GM18517 (cell line): ENCODE measurements around the gene NUAK2.
"Not testable (repeated sequence)": the region's sequence is repeated elsewhere in the genome, so short reads cannot be mapped to it uniquely, and the experiment has no call there.

Experiments
- ATAC-seq: cut with Tn5 transposase; IDR thresholded peaks from one replicate; pipeline ENCODE4 v1.9.1; 2021; ENCODE audit warnings: mild to moderate bottlenecking, moderate library complexity; ENCODE audit not compliant: unreplicated experiment

The NUAK2 gene

DNA sequence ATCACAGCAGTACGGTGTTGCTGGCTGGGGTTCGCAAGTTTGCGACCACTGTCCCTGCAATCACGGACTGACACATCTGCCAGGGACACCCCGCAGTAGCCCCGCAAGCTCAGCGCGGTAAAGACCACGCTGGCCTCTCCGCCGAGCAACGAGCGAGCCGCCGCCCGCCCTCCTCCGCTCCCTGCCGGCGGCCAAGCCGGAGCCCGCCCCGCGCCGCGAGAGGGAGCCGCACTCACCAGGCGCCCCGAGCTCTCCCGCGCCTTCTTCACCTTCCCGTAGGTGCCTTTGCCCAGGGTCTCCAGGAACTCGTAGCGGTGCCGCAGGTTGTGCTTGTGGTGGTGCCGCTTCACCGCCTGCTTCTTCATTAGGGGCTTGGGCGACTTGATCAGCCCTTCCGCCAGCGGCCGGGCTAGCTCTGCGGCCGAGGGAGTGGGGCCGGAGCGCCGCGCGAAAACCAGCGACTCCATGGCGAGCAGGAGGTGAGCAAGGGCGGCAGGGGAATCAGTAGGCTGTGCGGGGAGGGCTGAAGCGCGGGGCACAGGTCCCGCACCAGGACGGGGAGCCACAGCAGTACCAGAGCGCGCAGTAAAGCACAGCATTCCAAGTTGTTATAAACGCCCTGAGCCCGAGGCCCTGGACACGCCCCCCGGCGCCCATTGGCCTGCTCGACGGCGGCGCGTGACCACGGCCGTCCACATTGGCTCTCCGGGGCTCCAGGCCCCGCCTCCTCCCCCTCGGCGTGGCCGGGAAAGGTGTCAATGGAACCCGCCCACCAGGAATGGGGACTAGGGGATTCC, at the start of gene NUAK2:
TSS of gene NUAK2 (minus strand) at position 584 of the 797 bp plus-strand sequence. CDS start at position 467, 117 bp downstream.
- no peak for ATAC-seq

DNA sequence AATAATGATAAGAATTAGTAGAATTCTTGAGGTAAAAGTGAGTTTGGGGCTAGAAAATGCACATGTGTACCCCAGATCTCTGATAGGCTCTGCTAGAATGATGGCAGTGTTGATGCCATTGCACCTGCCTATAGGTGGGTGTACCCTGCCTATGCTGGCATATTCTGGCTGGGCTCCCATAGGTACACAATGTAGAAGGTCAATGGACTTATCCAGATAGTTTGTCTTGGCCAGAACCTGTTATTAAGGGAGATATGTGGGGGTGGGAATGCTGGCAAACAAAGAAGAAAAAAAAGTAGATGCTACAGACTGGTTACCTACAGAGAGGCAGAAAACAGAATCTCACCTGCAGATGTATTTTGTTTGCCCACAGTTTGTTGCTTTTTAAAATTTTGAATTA, 49.2 kb upstream of the NUAK2 start:
- no peak for ATAC-seq

- ATAC-seq = no peak
These were observed 48.2 kb upstream of the NUAK2 start for GRCh38 chr1:205369701-205370123.

DNA sequence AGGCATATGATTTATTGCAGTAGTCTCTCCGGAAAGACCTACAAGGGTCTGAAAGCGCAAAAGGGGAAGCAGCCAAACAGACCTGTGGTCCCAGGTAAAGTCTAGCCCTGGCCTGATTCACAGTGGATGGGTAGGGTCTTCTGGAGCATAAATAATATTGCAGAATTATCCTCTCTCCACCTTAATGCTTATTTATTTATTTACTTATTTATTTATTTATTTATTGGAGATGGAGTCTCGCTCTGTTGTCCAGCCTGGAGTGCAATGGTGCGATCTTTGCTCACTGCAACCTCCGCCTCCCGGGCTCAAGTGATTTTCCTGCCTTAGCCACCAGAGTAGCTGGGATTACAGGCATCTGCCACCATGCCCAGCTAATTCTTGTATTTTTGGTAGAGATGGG, 46.9 kb upstream of the NUAK2 start:
- ATAC-seq = no peak

- no peak for ATAC-seq
These were observed 44.5 kb upstream of the NUAK2 start for GRCh38 chr1:205365945-205366463.

DNA sequence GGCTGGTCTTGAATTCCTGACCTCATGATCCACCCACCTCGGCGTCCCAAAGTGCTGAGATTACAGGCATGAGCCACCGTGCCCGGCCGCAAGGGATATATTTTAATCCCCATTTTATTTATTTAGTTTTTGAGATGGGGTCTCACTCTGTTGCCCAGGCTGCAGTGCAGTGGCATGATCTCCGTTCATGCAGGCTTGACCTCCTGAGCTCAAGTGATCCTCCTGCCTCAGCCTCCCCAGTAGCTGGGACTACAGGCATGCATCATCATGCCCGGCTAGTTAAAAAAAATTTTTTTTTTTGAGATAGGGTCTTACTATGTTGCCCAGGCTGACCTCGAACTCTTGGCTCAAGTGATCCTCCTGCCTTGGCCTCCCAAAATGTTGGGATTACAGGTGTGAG, 43.5 kb upstream of the NUAK2 start:
- not testable (repeated sequence) for ATAC-seq

GRCh38 chr1:205360891-205361290, 39.3 kb upstream of the NUAK2 start:
- ATAC-seq = no peak

DNA sequence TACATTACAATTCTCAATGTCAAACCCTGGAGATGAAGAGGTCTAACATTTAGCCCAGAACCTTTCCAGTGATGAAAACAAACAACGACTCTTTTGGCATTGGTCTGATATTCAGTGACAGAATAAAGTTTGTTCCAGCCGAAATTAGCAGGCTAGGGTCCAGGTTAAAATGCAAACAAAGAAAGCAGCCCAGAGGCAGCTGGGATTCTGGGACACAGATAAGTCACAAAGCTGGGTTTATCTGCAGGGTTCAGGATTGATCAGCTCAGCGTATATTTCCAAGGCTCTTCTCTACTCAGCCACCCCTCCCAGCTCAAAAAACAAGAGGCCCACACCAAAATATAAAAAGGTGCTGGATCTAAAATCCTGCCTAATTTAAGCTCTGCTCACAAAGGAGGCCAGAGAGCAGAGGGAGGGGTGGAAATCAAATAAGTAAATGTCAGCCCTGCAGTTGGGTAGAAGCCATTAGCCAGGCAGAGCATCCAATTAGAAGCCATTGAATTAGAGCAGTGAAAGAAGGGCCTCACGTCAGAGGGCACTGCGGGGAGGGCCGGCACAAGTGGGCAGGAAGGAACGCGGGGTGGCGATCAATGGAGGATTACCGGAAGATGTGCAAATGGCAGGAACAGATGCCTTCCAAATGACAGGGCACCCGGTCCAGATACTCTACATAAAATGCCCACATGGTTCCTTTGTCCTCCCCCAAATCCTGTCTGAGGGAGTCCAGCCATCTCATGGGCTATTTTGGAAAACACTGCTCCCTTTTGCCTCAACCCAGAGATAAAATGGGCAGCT, 38.4 kb upstream of the NUAK2 start:
- no peak for ATAC-seq

DNA sequence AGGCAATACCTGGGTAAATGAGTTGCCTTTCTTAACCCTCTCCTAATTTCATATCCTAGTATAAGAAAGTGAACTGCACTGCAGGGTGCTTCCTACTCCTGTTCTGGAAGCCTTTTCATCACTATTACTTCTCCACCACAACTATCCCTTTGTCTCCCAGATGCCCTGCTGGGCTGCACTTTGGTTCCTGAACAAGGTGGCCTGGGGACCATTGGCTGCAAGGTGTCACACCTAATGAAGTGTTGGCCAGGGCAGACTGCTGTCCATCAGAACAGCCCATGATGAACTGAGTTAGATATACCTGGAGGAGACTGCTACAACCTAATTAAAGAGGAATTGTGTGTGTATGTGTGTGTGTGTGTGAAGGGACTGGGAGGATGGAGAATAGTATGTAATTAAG, 37.0 kb upstream of the NUAK2 start:
- no peak for ATAC-seq

DNA sequence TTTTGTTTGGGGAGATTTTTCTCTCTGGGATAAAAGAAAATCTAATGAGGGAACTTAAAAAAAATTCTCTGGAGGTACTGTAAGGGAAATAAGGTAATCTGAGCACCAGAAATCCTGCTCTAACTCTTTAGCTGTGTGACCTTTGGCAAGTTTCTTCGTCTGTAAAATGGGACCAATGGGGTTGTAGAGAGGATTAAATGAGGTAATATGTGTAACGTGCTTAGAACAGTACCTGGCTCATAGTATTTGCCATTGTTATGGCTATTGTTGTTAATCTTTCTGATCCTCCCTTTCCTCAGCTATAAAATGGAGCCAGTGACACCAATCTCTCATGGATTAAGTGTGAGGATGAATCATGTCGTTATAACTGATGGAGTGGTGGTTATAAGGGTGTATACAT, 36.0 kb upstream of the NUAK2 start:
- no peak for ATAC-seq

GRCh38 chr1:205356440-205357139, 35.0 kb upstream of the NUAK2 start, which contains the start of gene KLHDC8A:
KLHDC8A (minus strand) TSS chr1:205356922; CDS start chr1:205343604, 13,318 bp downstream.
- no peak for ATAC-seq

- no peak for ATAC-seq
These were observed 33.5 kb upstream of the NUAK2 start for GRCh38 chr1:205355075-205355453.

- ATAC-seq = no peak
These were observed 32.9 kb upstream of the NUAK2 start for GRCh38 chr1:205354259-205355074.

- ATAC-seq = no peak
These were observed 32.1 kb upstream of the NUAK2 start for GRCh38 chr1:205353612-205354011.

DNA sequence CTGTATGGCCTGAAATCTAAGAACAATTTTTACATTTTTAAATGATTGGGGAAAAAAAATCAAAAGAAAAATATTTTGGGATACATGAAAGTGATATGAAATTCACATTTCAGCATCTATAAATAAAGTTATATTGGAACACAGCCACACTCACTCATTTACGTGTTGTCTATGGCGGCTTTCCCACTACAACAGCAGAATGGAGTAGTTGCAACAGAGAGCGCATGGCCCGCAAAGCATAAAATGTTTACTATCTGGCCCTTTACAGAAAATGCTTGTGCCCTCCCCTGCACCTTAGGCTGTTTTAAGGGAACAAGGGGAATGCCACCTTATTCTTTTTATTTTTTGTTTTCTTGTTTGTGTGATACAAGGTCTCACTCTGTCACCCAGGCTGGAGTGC, 31.6 kb upstream of the NUAK2 start:
- ATAC-seq = no peak

- ATAC-seq = no peak
These were observed 30.6 kb upstream of the NUAK2 start for GRCh38 chr1:205351984-205352713.

DNA sequence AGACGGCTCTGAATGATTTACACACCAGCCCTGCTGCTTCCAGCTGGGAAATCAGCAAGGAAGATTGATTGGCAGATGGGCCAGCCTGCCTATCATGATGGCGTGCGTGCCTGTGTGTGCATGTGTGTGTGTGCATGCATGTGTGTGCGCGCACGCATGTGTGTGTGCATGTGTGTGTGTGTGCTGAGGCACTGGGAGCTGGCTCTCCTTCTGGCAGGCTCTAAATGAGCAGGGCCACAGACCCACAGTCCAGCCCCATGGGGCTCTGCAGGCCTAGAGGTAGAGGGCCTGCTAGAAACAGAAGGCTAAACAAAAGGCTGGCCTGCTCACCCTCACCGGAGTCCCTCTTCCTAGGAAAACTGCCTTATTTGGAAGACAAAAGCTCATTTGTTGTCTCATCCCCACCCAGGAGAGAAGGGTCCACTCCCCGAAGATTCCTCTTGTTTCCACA, 29.2 kb upstream of the NUAK2 start:
- no peak for ATAC-seq

DNA sequence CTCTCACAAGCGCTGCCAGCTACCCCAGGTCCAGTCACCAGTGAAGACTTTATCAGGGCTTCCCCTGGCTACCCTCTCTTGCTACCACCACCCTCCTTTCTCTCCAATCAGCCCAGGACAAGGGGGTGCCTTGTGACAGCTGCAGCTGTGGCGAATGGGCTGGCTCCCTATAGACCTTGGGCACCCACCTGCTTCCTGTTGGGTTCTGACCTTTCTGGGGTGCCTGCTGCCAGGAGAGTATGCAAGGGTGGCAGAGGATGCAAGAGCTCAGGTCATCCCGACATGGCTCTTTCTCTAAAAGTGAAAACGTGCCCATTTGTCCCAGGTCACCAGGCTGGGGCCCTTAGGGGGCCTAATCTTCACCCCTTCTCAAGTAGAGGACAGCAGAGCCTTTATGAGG, 28.6 kb upstream of the NUAK2 start:
- ATAC-seq = no peak
